Uterus (tissue), 2 donors: Measurements from ENCODE around the gene SLC17A7.

Experiments
- CTCF ChIP-seq, 4 experiments: fragments of 200-600 bp in 2 of 4; fragments of 450-650 bp in 2 of 4; sonication (generic) in 2 of 4; IDR thresholded peaks; one replicate each; pipeline ENCODE4 v1.5.1; 2016 to 2019; ENCODE audit warnings: antibody characterized with exemption in 4 of 4, mild to moderate bottlenecking in 2 of 4, moderate library complexity in 1 of 4
- POLR2A ChIP-seq, 2 donors: fragments of 450-650 bp; IDR thresholded peaks; one replicate each; pipeline ENCODE4 v1.6.1; 2016; ENCODE audit warnings: antibody characterized with exemption in 2 of 2, mild to moderate bottlenecking in 1 of 2, moderate library complexity in 1 of 2

- TF ChIP-seq CTCF (IDR thresholded peaks at IDR 0.05) (peak; percentile 71 to 84 (median 82)), POLR2A (IDR thresholded peaks at IDR 0.05) (peak in 1 of 2 donors; percentile 10)
Measured at GRCh38 chr19:49443366-49444099, 2.2 kb upstream of the SLC17A7 start.
